Measurements from ENCODE around the gene TRIM38.

Gene TRIM38

GRCh38 chr6:25918083-25918683 lies 44.4 kb upstream of the TRIM38 start:
- TF ChIP-seq TAF1 (IDR thresholded peaks at IDR 0.05; ENCODE audit: borderline replicate concordance, insufficient read depth, low read length) (no peak), SIN3A (IDR thresholded peaks at IDR 0.05; ENCODE audit: borderline replicate concordance, insufficient read depth, low read length) (no peak), FOXP2 (optimal IDR thresholded peaks at IDR 0.05; ENCODE audit: borderline replicate concordance, extremely low read depth, extremely low read length, insufficient read depth) (no peak), POLR2AphosphoS5 (IDR thresholded peaks at IDR 0.05; ENCODE audit: low read depth, low read length) (no peak), REST (IDR thresholded peaks at IDR 0.05; ENCODE audit: insufficient read depth in 1 of 2, low read depth in 2 of 2, low read length in 2 of 2) (no peak)

- TF ChIP-seq TAF1 (IDR thresholded peaks at IDR 0.05; ENCODE audit: borderline replicate concordance, insufficient read depth, low read length) (no peak), SIN3A (IDR thresholded peaks at IDR 0.05; ENCODE audit: borderline replicate concordance, insufficient read depth, low read length) (no peak), REST (IDR thresholded peaks at IDR 0.05; ENCODE audit: insufficient read depth in 1 of 2, low read depth in 2 of 2, low read length in 2 of 2) (no peak), FOXP2 (optimal IDR thresholded peaks at IDR 0.05; ENCODE audit: borderline replicate concordance, extremely low read depth, extremely low read length, insufficient read depth) (no peak), POLR2AphosphoS5 (IDR thresholded peaks at IDR 0.05; ENCODE audit: low read depth, low read length) (no peak)
Observed at GRCh38 chr6:25919657-25920056, 42.9 kb upstream of the TRIM38 start.

- TF ChIP-seq POLR2AphosphoS5 (IDR thresholded peaks at IDR 0.05; ENCODE audit: low read depth, low read length) (no peak), REST (IDR thresholded peaks at IDR 0.05; ENCODE audit: insufficient read depth in 1 of 2, low read depth in 2 of 2, low read length in 2 of 2) (no peak), SIN3A (IDR thresholded peaks at IDR 0.05; ENCODE audit: borderline replicate concordance, insufficient read depth, low read length) (no peak)
Observed at GRCh38 chr6:25921525-25922203, 40.9 kb upstream of the TRIM38 start.

- TF ChIP-seq REST (IDR thresholded peaks at IDR 0.05; ENCODE audit: insufficient read depth in 1 of 2, low read depth in 2 of 2, low read length in 2 of 2) (no peak), FOXP2 (optimal IDR thresholded peaks at IDR 0.05; ENCODE audit: borderline replicate concordance, extremely low read depth, extremely low read length, insufficient read depth) (no peak), TAF1 (IDR thresholded peaks at IDR 0.05; ENCODE audit: borderline replicate concordance, insufficient read depth, low read length) (no peak), SIN3A (IDR thresholded peaks at IDR 0.05; ENCODE audit: borderline replicate concordance, insufficient read depth, low read length) (no peak), POLR2AphosphoS5 (IDR thresholded peaks at IDR 0.05; ENCODE audit: low read depth, low read length) (no peak)
Observed at GRCh38 chr6:25922301-25922700, 40.3 kb upstream of the TRIM38 start.

All from PFSK-1 (cell line).